Measurements from ENCODE around the gene LCOR.
"Not testable (repeated sequence)": the region's sequence is repeated elsewhere in the genome, so short reads cannot be mapped to it uniquely, and the experiment has no call there.

LCOR gene

DNA sequence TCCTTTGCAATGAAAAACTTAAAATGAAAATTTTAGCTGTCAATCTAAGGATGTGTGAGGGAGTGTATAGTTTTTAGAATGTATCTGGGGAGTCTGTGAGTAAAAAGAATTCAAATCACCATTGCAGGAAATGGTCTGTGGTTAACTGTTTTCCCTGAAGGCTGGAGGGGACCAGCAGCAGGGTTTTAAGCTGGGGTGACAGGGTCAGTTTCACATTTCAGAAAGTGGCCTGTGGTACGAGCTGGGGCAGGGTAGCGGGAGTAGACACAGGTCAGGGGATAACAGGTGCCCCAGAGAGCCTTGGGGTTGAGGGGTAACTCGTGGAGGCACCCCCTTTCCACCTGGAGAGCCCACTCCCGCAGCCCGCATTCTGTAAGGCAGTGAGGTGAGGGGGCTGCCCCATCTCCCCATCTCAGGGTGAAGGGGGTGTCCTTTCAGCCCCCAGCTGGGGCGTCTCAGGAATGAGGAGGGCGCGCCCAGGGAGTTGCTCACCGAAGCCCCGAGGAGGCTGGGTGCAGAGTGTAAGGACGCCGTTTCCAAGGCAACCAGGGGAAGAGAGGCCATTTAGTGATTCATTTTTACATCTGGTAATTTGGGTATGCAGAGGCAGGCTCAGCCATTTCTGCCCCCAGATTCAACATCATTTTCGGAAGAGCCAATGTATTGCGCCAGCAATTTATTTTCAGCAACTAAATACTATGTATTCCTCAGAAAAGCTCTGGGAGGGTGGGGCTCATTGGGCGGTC is 184.8 kb downstream of the LCOR start:
- DNase-seq = no peak

DNA sequence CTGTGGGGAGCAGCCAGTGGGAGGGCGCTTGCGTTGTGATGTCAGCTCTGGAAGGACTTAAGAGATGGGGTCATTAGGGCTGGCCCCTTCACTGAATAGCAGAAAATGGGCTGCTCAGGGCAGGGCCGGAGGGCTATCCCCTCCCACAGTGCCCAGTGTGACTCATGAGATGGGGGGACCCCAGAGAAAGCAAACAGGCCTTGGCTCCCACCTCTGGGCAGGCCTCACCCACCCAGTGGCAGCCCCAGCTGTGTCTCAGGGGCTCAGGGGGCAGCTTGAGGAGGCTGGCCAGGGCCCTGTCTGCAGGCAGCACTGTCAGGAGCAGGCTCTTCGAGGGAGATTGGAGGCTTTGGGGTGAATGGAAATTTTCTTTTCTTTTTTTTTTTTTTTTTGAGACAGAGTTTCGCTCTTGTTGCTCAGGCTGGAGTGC is 185.4 kb downstream of the LCOR start:
- no peak for DNase-seq

DNA sequence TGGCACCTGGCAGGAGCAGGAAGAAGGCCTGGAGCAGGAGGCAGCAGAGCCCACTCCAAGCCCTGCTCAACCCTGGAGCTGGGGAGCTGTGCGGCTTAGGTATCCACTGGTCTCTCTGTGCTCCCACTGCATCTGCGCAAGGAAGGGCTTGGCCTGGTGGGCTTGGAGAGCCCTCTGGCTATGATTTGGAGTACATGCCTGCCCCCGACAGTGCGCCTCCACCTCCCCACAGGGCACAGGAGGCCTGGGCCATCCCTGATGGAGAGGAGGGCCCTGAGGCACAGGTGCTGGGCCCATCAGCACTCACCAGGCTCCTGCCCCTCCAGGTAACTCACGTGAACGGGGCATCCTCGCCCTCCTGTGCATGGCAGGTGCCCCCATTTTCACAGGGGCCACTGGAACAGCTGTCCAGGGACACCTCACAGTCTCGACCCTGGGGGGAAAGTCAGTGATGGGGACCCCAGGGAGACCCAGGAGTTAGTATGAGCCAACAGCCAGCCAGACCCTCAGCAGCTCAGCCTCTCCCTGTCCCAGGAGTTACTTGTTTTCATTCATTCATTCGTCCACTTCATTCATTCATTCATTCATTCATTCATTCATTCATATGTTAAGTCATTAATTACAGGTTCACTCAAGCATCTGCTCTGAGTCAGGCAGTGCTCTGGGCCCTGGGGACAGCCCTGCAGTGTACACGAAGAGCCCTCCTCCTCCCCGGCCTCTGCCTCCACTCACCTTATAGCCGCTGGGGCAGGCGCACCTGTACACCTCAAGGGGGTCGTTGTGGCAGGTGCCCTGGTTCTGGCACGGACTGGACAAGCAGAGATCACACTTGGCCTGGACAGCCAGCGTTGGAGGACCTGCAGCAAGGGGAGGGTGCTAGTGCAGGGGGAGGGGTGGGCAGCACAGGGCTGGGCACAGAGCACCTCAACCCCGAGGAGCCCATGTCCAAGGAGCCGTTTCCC is 186.4 kb downstream of the LCOR start:
- DNase-seq = no peak

DNA sequence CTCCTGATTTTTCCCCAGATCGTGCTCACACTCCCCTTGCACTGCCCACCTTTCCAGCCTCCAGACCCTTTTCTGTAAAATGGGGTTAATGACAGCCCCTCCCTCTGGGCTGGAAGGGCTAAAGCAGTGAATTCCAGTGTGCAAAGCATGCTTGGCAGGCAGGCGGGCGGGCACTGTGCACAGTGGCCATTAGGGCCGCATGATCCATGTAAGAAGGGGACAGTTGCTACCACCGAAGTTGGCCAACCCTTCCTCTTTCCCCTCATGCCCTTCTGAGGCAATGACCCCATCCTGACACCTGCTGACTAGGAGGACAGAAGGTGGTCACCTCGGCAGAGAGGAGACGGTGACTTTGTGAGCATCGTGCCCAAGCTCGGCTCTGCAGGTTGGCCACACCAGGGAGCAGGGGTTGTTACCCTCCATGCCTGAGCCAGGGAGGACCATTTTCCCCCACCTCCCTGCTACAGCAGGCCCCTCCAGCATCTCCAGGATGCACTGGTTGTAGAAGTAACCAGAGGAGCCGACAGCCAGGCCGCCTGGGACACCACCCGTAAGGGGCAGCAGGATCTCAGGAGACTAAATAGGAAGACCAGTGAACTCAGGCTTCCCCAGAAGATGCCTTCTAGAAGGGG is 187.2 kb downstream of the LCOR start:
- no peak for DNase-seq

DNA sequence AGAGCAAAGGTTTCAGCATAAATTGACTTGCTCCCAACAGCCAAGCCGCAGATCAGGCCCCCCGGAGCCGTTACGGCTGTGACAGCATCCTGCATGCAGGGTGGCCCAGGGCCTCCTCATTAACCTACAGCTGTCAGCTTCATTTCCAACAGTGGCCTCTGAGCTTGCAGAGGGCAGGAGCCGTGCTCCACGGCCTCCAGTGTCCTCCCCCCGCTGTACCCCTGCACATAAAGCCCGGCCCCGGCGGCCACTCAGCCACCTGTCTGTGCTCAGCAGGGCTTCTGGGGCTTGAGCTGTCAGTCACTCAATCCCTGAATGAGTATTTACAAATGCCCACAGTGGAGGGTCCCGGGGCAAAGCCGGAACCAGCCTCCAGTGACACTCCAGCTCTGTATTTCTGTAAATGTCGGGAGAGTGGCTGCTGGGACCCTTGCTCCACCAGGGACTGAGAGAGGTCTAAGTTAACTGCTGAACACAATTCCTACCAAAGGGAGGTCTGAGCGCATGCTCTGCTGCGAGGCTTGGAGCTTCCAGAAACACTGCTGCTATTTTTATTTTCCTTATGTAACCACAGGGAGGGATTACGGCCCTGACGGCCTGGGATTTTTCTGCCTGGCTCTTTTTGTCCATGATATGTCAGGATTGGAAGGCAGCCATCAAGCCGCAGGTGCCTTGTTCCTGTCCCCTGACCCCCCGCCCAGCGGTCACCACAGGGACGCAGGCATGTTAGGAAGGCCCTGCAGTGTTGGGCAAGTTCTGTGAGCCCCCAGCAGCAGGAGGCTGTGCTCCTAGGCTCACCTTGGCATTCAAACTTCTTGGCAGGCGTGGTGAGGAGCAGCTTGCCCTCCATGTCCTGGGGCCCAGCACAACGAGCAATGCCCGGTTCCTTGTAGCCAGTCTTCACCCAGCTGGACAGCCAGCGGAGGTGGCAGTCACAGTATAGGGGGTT is 188.6 kb downstream of the LCOR start:
- no peak for DNase-seq

DNA sequence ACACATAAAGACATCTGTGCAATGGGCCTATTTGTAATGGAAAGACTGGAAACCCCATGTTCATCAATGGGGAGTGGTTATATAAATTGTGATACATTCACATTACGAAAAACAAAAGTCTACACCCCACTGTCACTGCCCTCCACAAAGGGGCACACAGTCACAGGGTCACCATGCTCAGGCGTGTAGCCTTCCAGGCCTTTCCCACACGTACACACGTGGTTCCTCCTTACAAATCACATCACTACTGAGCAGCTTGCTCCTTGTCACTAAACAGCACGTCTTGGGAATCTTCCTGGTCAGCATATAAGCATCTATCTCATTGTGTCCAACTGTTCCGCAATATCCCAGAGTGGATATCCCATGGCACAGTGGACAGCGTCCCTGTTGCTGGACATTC is 190.5 kb downstream of the LCOR start:
- no peak for DNase-seq

DNA sequence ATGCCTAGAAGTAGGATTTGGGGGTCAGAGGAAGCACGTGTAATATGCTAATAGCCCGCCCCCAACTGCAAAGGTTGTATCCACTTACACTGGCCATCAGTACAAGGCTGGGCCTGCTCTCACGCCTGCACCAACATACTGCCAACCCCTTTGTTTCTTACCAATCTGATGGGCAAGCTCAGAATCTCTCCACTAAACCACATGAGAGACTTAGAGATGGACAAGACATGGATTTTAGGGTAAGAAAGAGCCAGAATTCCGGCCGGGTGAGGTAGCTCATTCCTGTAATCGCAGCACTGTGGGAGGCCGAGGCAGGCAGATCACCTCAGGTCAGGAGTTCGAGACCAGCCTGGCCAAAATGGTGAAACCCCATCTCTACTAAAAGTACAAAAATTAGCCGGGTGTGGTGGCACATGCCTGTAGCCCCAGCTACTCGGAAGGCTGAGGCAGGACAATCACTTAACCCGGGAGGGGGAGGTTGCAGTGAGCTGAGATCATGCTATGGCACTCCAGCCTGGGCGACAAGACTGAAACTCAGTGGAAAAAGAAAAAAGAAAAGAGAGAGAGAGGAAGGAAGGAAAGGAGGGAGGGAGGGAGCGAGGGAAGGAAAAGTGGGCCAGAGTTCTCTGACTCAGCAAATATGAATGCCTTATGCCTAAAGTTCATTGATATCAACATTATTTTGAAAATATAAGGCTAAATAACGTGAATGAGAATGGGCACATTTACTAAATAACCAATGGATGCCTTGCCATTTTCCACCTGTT is 191.5 kb downstream of the LCOR start:
- no peak for DNase-seq

DNA sequence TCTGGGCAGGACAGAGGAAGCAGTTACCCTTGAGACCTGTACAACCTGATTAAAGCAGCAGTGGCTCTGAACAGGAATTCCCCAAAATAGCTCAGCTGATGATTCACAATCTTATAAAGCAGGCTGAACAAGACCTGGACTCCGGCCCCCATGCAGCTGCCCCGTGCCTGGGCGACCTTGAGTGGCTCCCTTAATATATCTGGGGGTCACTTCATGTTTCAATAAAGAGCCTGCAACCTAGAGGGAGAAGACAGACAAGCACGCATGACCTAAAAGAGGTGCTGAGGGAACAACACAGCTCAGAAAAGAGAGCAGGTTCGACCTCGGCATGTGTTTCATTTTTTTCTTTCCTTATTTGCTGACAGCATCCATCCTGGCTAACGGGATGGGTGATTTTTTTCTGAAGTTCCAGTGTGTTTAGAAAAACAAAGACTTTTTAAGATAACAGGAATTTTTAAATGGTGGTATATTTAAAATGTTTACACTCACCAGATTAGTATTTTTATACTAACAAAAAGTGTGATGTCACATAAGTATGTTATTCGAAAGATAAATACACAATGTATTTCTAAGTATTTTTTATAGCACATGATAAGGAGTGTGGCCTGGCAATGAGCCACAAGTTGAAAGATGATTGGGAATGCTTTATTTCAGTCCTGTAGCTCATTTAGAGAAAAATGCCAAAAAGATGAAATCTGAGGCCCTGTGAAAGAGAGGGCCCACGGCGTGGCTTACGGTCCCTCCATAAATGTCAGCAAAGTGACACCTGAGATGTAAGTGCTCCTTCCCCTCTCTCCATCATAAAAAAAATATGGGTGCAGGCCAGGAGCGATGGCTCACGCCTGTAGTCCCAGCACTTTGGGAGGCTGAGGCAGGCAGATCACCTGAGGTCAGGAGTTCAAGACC is 192.3 kb downstream of the LCOR start:
- DNase-seq = no peak

DNA sequence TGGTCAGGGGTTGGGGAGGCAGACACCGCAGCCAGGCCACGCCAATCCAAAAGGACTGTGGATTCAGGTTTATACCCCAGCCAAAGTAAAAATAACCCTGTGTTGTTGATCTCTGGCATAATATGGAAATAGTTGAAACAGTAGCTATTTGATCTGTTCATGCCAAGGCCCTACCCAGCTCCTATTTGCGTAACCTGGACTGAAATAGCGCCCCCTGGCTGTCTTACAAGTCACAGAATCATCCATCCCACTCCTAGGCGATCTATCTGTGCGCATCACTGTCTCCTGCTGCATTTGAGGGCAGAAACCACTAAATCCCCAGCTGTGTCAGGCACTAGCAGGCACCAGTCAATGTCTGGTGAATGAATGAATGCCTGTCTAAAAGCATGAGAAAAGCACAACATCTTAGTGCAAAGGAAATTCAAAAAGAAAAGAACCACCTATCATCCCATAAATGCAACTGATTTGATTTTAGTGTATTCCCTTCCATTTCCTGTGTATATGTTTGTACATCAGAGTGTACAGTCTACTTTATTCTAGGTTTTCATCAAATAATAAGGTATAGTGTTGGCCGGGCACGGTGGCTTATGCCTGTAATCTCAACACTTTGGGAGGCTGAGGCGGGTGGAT is 193.6 kb downstream of the LCOR start:
- peak; percentile 9 for DNase-seq

DNA sequence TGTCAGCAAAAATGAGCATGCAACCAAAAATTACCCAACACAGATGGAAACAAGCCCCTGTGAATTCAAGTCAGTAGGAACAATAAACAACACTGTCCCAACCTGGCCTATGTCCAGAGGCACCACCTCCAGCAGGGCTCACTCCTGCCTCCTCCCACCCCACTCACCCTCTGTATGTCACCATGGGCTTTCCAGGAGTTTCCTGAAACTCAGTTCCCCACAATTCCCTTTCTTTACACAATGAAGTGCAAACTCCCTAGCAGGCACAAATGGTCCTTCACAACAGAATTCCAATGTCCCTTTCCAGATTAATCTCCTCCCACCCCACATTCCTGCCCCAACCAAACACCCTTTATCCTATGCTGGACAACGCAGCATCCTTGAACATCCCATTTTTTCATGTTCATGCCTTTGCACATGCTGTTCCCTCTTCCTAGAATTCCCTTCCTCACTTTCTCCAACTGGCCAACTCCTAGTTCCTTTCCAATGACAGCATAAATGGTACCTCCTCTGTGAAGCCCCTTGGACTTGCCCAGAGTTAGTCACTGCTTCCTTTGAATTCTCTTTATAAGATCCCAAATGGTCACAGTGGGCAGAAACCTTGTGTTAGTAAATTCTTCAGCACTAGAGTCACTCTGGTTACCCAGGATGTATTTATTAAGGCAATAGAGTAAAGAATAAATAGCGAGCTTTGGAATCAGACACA is 196.2 kb downstream of the LCOR start:
- no peak for DNase-seq

DNA sequence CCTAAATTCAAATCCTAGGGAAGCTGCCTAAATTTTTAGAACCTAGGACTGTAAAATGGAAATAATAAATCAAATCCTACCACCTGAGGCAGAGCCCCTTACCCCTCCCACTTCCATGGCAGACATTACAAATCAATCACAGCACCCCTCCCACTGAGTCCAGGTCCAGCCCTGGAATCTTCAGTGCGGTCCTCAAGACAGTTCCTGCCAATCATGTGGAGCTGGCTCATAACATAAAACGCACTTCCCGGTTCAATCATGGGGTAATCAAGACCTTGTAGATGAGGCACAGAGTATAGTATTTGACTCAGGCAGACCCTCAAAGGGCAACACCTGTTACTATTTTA is 196.7 kb downstream of the LCOR start:
- no peak for DNase-seq

DNA sequence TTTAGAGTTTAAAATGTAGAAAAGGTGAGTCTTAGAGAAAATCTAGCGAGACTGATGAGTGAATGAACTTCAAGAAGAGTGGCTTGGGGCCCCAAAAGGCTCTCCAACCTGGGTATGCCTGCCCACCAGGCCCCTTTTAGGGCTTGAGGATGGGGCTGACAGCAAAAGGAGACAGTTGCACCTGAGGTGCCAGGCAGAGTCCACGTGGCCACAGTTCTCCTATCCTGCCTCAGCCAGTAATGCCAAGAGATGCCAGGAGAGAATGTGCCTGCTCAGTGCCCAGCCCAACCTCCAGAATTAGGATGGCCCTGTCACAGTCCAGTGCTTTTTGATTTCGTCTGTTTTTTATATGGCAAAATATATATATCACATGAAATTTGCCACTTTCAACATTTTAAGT is 197.2 kb downstream of the LCOR start:
- no peak for DNase-seq

DNA sequence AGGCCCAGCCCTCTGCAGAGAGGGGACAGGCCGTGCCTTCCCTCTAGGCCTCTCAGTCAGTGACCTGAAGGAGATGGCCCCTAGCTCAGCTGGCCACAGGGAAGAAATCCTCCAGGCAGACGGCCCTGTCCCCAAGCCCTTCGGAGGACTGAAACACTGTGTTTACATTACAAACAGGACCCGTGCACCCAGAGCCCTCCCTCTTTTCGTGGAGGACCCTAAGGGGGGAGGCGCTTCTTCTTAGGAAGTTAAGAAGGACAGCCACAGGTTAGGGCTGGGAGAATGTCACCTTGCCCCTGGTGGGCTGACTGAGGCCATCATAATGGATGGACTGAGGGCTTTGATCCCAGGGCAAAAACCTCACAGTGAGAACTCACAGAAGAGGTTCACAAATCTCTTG is 198.8 kb downstream of the LCOR start:
- DNase-seq = no peak

DNA sequence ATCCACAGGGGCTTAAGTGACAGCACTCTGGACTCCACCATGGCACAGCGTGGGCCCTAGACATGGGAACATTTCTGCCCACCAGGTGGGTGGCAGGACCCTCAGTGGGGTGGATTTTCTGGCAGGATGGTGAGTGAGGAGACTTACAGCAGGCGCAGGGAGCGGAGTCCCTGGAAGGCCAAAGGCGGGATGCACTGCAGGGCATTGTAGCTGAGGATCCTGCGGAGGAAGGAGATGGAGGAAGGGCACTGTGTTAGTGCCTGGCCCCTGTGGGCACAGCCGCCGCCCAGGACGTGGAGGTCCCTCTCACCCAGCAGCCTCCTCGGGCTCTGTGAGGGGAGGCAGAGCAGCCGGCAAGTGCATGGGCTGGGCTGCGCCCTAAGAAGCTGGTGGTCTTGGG is 199.4 kb downstream of the LCOR start:
- DNase-seq = no peak

DNA sequence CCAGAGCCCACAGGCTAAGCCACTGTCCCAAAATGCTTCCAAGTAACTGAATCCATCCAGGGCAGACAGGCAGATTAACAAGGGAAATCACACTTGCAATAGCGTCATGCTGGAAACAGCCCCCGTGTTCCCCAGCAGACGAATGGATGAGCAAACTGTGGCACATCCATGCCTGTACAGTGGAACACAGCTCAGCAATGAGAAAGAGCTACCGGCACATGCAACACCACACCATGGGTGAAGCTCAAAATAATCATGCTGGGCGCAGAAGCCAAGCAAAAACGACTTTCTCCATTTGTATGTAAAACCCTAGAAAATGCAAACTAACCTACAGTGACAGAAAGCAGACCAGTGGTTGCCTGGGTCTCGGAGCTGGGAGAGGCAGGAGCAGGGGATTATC is 200.5 kb downstream of the LCOR start:
- DNase-seq = no peak

DNA sequence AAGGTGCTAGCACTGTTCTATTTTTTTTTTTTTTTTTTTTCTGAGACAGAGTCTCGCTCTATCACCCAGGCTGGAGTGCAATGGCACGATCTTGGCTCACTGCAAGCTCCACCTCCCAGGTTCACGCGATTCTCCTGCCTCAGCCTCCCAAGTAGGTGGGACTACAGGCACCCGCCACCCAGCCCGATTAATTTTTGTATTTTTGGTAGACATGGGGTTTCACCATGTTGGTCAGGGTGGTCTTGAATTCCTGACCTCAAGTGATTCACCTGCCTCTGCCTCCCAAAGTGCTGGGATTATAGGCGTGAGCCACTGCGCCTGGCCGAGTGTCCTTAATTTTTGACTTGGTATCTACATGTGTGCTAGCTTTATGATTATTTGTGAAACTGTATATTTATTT is 201.7 kb downstream of the LCOR start:
- not testable (repeated sequence) for DNase-seq

DNA sequence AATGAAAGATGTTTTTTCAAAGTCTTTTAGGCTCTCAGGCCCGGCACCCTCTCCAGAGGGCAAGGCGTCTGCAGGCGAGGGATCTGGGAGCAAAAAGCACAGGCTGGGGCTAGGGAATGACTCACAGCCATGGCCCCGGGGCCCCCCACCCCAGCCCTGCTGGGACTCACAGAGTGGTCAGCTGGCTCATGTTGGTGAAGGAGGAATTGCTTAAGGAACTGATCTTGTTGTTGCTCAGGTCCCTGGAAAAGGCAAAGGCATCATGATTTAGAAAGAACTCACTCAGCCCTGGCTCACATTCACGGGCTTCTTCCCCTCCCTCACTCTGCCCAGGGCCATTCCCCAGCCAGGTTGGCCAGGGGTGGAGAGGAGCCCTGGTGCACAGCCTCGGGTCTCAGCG is 202.2 kb downstream of the LCOR start:
- no peak for DNase-seq

DNA sequence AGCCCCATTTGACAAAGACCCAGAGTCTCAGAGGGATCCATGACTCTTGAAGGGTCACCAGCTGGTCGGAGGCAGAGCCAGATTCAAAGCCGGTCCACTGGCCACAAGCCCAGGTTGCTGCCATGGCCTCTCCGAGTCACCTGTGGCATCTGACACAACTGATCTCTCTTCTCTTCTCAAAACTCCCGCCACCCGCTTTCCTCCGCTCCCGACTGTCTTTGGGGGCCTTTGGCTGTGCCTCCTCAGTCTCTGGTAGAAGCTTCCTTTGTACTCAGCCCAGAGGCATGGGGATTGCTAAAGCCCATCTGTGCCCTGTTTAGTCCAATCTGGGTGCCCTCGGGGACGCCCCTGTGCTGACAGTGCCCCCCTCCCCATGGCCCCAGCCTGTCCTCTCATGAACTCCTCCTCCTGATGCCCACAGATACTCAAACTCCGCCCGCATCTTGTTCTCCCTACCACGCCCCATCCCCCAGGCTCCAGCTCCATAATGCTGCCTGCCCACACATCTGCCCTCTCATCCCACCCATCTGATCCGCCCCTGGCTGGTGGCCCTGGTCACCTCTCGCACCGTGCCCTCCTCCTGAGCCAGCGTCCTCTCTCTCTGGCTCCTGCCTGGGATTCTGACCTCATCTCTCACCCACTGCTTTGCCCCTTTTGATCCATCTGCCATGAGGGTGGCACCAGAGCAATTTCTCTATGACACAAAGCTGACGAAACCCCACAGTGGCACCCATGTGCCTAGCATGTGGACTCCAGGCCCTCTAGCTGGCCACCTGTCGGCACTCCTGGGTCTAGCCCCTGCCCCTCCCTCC is 203.1 kb downstream of the LCOR start:
- DNase-seq = no peak
